ENCODE results near the gene HLA-DOA.

HLA-DOA gene

DNA sequence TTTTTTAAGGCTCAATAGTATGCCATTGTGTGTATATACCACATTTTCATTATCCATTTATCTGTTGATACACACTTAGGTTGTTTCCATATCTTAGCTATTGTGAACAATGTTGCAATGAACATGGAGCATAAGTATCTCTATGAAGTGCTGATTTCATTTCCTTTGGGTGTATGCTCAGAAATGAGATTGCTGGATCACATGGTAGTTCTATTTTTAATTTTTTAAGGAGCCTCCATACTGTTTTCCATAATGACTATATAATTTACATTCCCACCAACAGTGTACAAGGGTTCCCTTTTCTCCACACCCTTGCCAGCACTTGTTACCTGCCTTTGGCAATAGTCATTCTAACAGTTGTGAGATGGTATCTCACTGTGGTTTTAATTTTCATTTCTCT, 15.1 kb upstream of the HLA-DOA start:
- no peaks in the 10 kb centered on the region for H3K27me3 ChIP-seq (ENCODE audit: insufficient read depth, low read depth)
- H3K36me3 ChIP-seq (ENCODE audit: insufficient read depth), result no peaks in the 10 kb centered on the region
- no peak overlapping the region for H3K4me3 ChIP-seq (IDR thresholded peaks at IDR 0.05; ENCODE audit: insufficient read depth, low read depth, low read length)
- no peak overlapping the region for H3K27ac ChIP-seq
- H2AFZ ChIP-seq (ENCODE audit: low read depth), result no peak overlapping the region
- no peaks in the 10 kb centered on the region for H3K79me2 ChIP-seq (ENCODE audit: insufficient read depth, low read depth)
- no peaks in the 10 kb centered on the region for H4K20me1 ChIP-seq (ENCODE audit: insufficient read depth)
- H3K4me1 ChIP-seq (ENCODE audit: low read depth, poor library complexity, severe bottlenecking), result peaks cover 9% of the 10 kb centered on the region
- no peak overlapping the region for H3K9ac ChIP-seq
- no peak overlapping the region for H3K4me2 ChIP-seq
- TF ChIP-seq, protein P1, sequence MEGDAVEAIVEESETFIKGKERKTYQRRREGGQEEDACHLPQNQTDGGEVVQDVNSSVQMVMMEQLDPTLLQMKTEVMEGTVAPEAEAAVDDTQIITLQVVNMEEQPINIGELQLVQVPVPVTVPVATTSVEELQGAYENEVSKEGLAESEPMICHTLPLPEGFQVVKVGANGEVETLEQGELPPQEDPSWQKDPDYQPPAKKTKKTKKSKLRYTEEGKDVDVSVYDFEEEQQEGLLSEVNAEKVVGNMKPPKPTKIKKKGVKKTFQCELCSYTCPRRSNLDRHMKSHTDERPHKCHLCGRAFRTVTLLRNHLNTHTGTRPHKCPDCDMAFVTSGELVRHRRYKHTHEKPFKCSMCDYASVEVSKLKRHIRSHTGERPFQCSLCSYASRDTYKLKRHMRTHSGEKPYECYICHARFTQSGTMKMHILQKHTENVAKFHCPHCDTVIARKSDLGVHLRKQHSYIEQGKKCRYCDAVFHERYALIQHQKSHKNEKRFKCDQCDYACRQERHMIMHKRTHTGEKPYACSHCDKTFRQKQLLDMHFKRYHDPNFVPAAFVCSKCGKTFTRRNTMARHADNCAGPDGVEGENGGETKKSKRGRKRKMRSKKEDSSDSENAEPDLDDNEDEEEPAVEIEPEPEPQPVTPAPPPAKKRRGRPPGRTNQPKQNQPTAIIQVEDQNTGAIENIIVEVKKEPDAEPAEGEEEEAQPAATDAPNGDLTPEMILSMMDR (conservative IDR thresholded peaks at IDR 0.05; ENCODE audit: low read depth, low read length), result no peak

DNA sequence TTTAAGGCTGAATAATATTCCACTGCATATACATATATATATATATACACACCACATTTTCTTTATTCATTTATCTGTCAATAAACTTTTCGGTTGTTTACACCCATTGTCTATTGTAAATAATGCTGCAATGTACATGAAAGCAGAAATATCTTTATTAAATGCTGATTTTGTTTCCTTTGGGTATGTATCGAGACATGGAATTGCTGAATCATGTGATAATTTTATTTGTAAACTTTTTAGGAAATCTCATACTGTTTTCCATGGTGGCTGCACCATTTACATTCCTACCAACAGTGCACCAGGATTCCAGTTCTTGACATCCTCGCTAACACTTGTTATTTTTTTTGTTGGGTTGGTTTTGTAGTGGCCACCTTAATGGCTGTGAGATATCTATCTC, 14.1 kb upstream of the HLA-DOA start:
- H4K20me1 ChIP-seq (ENCODE audit: insufficient read depth), result no peaks in the 10 kb centered on the region
- no peak overlapping the region for H3K4me3 ChIP-seq (IDR thresholded peaks at IDR 0.05; ENCODE audit: insufficient read depth, low read depth, low read length)
- no peak overlapping the region for H3K4me2 ChIP-seq
- no peaks in the 10 kb centered on the region for H3K79me2 ChIP-seq (ENCODE audit: insufficient read depth, low read depth)
- H2AFZ ChIP-seq (ENCODE audit: low read depth), result no peak overlapping the region
- H3K9ac ChIP-seq, result no peak overlapping the region
- TF ChIP-seq, protein P1 (conservative IDR thresholded peaks at IDR 0.05; ENCODE audit: low read depth, low read length), result no peak
- peaks cover 3% of the 10 kb centered on the region for H3K4me1 ChIP-seq (ENCODE audit: low read depth, poor library complexity, severe bottlenecking)
- no peaks in the 10 kb centered on the region for H3K36me3 ChIP-seq (ENCODE audit: insufficient read depth)
- no peaks in the 10 kb centered on the region for H3K27me3 ChIP-seq (ENCODE audit: insufficient read depth, low read depth)
- H3K27ac ChIP-seq, result no peak overlapping the region

DNA sequence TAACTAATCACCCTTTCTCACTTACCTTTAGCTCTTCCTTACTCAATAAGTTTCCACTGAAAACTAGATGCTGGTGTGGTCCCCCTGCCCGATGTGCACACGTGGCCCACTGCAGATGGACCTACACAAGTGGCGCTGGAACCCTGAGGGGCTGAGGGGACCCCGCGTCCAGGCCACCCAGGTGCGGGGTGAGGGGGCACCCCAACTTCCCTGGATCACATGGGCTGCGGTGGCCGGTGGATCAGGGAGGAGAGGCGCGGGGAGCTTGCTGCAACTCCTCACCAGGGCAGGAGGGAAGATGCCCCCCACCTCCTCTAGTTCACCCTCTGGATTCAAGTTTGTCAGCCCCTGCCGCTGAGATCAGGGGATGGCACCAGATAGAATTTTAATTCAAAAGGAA, 12.5 kb upstream of the HLA-DOA start:
- no peak overlapping the region for H3K27ac ChIP-seq
- TF ChIP-seq, protein P1 (conservative IDR thresholded peaks at IDR 0.05; ENCODE audit: low read depth, low read length), result no peak
- no peaks in the 10 kb centered on the region for H3K36me3 ChIP-seq (ENCODE audit: insufficient read depth)
- H4K20me1 ChIP-seq (ENCODE audit: insufficient read depth), result no peaks in the 10 kb centered on the region
- no peak overlapping the region for H3K9ac ChIP-seq
- H2AFZ ChIP-seq (ENCODE audit: low read depth), result no peak overlapping the region
- no peak overlapping the region for H3K4me3 ChIP-seq (IDR thresholded peaks at IDR 0.05; ENCODE audit: insufficient read depth, low read depth, low read length)
- H3K27me3 ChIP-seq (ENCODE audit: insufficient read depth, low read depth), result no peaks in the 10 kb centered on the region
- no peak overlapping the region for H3K4me2 ChIP-seq
- H3K79me2 ChIP-seq (ENCODE audit: insufficient read depth, low read depth), result no peaks in the 10 kb centered on the region
- no peaks in the 10 kb centered on the region for H3K4me1 ChIP-seq (ENCODE audit: low read depth, poor library complexity, severe bottlenecking)

DNA sequence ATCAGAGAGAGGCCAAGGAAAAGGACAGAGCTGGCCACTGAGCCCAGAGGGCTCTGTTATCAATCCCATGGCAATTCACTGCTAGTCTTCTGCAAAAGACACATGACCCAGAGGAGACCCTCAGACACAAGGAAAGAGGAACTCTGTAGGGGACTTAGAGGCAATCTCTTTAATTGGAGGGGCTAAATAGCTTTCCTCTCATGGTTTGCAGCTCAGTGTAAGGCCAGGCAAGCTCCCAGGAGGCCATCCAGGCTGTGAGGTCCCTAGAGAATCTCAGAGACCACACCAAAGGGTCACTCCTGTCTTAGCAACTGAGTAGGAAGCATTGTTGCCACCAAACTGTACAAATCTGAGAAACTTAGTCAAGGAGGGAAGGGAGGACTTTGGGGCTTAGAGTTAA, 10.0 kb upstream of the HLA-DOA start:
- Histone ChIP-seq H3K27me3 (ENCODE audit: insufficient read depth, low read depth) (no peaks in the 10 kb centered on the region), H3K79me2 (ENCODE audit: insufficient read depth, low read depth) (no peaks in the 10 kb centered on the region), H4K20me1 (ENCODE audit: insufficient read depth) (no peaks in the 10 kb centered on the region), H3K27ac (no peak overlapping the region), H3K4me2 (0 out of 2 replicates have a peak overlapping the region, but pooled peaks have one; percentile 27), H2AFZ (ENCODE audit: low read depth) (peak overlapping the region; percentile 16; the same call in 1 of the 2 replicates), H3K36me3 (ENCODE audit: insufficient read depth) (no peaks in the 10 kb centered on the region), H3K4me1 (ENCODE audit: low read depth, poor library complexity, severe bottlenecking) (no peaks in the 10 kb centered on the region), H3K9ac (no peak overlapping the region), H3K4me3 (IDR thresholded peaks at IDR 0.05; ENCODE audit: insufficient read depth, low read depth, low read length) (no peak overlapping the region)
- TF ChIP-seq, protein P1 (conservative IDR thresholded peaks at IDR 0.05; ENCODE audit: low read depth, low read length), result no peak

Measured in KMS-11 (cell line).